ENCODE results near the gene NUDT16L1.

GRCh38 chr16:4677994-4678393 is 15.4 kb upstream of the NUDT16L1 start:
- TF ChIP-seq POLR2A (IDR thresholded peaks at IDR 0.05; ENCODE audit: low read depth, low read length) (no peak), POLR2AphosphoS5 (IDR thresholded peaks at IDR 0.05; ENCODE audit: low read depth, low read length) (no peak)

Measured in GM12892 (cell line).